Measurements from ENCODE around the gene TXLNA. TPM values are rescaled to one million over a fixed set of nuclear protein-coding genes. Genes with fewer than 3 reads are reported as not detected.

TXLNA gene
- total and polyA plus RNA-seq, 5 donors: 13.8 to 29.4 (median 20.9) TPM

- WGBS: 85% methylated on average over 5 of the region's 5 CpGs
- DNase-seq: peak in 1 of 3 donors; percentile 46
- no peaks in the 10 kb centered on the region for H3K9me3 ChIP-seq (ENCODE audit: control insufficient read depth, low read length)
- ATAC-seq: no peak
- no peak overlapping the region for H3K27ac ChIP-seq (ENCODE audit: low read length)
- H3K4me3 ChIP-seq (ENCODE audit: low read length): no peak overlapping the region
- intact Hi-C loops (cut with DNase I): loop anchor here in 1 of 4 donors (10.0 kb wide), 1 partner anchor 118 kb away; the partner anchor contains the start of gene MARCKSL1
- H3K27me3 ChIP-seq (ENCODE audit: control insufficient read depth, insufficient read depth): no peaks in the 10 kb centered on the region
- H3K4me1 ChIP-seq (ENCODE audit: control insufficient read depth, insufficient read depth, low read length): peaks cover 4% of the 10 kb centered on the region
Observed at GRCh38 chr1:32216566-32216965, 37.1 kb downstream of the TXLNA start.

- no peak overlapping the region for H3K27ac ChIP-seq (ENCODE audit: low read length)
- ATAC-seq (no peak), DNase-seq (no peak)
- intact Hi-C loops (cut with DNase I): loop anchor here in 1 of 4 donors (10.0 kb wide), 1 partner anchor 116 kb away; the partner anchor contains the start of gene MARCKSL1
- no peaks in the 10 kb centered on the region for H3K9me3 ChIP-seq (ENCODE audit: control insufficient read depth, low read length)
- H3K27me3 ChIP-seq (ENCODE audit: control insufficient read depth, insufficient read depth): no peaks in the 10 kb centered on the region
- no peak overlapping the region for H3K4me3 ChIP-seq (ENCODE audit: low read length)
- peaks cover 8% of the 10 kb centered on the region for H3K4me1 ChIP-seq (ENCODE audit: control insufficient read depth, insufficient read depth, low read length)
- 87% methylated on average over 7 of the region's 7 CpGs for whole genome bisulfite sequencing
Observed at GRCh38 chr1:32219022-32219421, 39.5 kb downstream of the TXLNA start.

DNA sequence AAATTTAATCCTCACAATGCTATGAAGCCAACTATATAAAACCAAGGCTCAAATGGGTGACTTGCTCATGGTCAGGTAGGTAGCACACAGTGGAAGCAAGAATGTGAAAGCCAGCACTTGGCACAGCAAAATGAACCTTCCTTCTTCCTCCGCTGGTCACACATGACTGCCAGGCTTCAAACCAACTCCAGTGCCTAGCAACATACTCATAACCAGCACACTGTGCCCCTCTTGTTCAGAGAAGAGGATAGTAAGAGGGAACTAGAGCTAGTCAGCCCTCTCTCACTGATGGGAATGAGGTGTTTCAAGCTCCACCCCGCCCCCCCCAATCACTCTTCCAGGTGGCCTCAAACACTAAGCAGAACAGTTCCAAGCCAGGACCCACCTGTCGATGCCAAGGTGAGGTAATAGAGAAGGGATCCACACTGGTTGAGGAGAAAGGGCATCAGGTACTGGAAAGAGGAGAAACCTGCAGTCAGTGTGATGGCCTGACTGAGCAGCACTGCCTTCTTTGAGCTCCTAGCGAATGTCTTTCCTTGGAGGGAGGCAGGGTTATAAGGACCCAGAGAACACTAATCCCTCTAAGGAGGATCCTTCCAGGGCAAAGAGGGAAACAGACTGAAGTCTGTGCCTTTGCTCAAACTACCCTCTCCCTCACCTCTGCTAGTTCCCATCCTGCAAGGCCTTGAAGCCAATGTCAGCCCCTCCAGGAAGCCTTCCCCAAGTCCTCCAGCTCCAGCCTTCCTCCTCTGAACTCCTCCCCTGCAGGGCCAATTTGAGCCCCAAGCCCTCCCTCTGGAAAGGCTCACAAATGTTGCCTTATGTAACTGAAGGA is 41.5 kb downstream of the TXLNA start:
- WGBS: 93% methylated on average over 4 of the region's 4 CpGs
- Histone ChIP-seq H3K9me3 (ENCODE audit: control insufficient read depth, low read length) (no peaks in the 10 kb centered on the region), H3K27ac (ENCODE audit: low read length) (no peak overlapping the region), H3K4me3 (ENCODE audit: low read length) (peak overlapping the region; percentile 99), H3K4me1 (ENCODE audit: control insufficient read depth, insufficient read depth, low read length) (peaks cover 8% of the 10 kb centered on the region), H3K27me3 (ENCODE audit: control insufficient read depth, insufficient read depth) (no peaks in the 10 kb centered on the region)
- ATAC-seq: peak in 1 of 2 donors; percentile 1
- intact Hi-C loops (cut with DNase I): no loop called here
- DNase-seq: no peak

DNA sequence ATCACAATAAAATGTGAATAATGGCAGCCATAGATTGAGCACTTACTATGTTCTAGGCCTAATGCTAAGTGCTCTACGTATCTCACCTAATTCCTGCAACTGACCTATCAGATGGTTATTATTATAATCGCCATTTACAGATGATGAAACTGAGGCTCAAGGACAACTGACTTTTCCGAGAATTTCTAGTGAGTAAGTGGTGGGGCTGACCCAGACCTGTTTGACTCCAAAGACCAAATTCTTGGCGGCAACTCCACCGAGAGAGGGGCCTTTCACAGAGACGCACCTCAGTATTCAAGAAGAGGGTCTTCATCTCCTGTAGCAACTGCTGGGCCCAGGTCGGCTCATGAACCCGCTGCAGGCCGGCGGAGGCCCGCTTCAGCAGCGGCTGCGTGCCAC is 42.1 kb downstream of the TXLNA start:
- no peak overlapping the region for H3K27ac ChIP-seq (ENCODE audit: low read length)
- no peak for DNase-seq
- H3K4me1 ChIP-seq (ENCODE audit: control insufficient read depth, insufficient read depth, low read length): peaks cover 8% of the 10 kb centered on the region
- no peak for ATAC-seq
- peak overlapping the region; percentile 99 for H3K4me3 ChIP-seq (ENCODE audit: low read length)
- H3K9me3 ChIP-seq (ENCODE audit: control insufficient read depth, low read length): no peaks in the 10 kb centered on the region
- 7% methylated on average over 13 of the region's 13 CpGs for WGBS
- H3K27me3 ChIP-seq (ENCODE audit: control insufficient read depth, insufficient read depth): no peaks in the 10 kb centered on the region
- intact Hi-C loops (cut with DNase I): no loop called here

GRCh38 chr1:32221980-32222755 is 42.7 kb downstream of the TXLNA start, which contains the start of the genes EIF3I and TMEM234:
Gene EIF3I (plus strand): TSS chr1:32222407. CDS start chr1:32222442, 35 bp downstream.
Gene TMEM234 (minus strand): TSS chr1:32222353. CDS start chr1:32222322, 31 bp downstream.
- Histone ChIP-seq H3K4me1 (ENCODE audit: control insufficient read depth, insufficient read depth, low read length) (peaks cover 8% of the 10 kb centered on the region), H3K9me3 (ENCODE audit: control insufficient read depth, low read length) (no peaks in the 10 kb centered on the region), H3K27ac (ENCODE audit: low read length) (peak within 1 kb of the TSS; percentile 98), H3K4me3 (ENCODE audit: low read length) (peak within 1 kb of the TSS; percentile 99), H3K27me3 (ENCODE audit: control insufficient read depth, insufficient read depth) (no peaks in the 10 kb centered on the region)
- ATAC-seq (peak; percentile 95 to 96), DNase-seq (peak; percentile 93 to 97 (median 95))
- intact Hi-C loops (cut with DNase I): no loop called here
- under 1% methylated on average over 46 of the region's 46 CpGs for WGBS

- intact Hi-C loops (cut with DNase I): no loop called here
- H3K27ac ChIP-seq (ENCODE audit: low read length): peak overlapping the region; percentile 46
Observed at GRCh38 chr1:32223683-32224082, 44.2 kb downstream of the TXLNA start.

GRCh38 chr1:32224285-32224684 is 44.8 kb downstream of the TXLNA start:
- no peaks in the 10 kb centered on the region for H3K27me3 ChIP-seq (ENCODE audit: control insufficient read depth, insufficient read depth)
- WGBS: 86% methylated on average over 4 of the region's 4 CpGs
- no peak overlapping the region for H3K4me3 ChIP-seq (ENCODE audit: low read length)
- no peak for DNase-seq
- intact Hi-C loops (cut with DNase I): no loop called here
- no peak for ATAC-seq
- no peaks in the 10 kb centered on the region for H3K9me3 ChIP-seq (ENCODE audit: control insufficient read depth, low read length)
- no peak overlapping the region for H3K27ac ChIP-seq (ENCODE audit: low read length)
- H3K4me1 ChIP-seq (ENCODE audit: control insufficient read depth, insufficient read depth, low read length): peaks cover 8% of the 10 kb centered on the region

More at GRCh38 chr1:32223683-32224082, 44.2 kb downstream of the TXLNA start:
- DNase-seq: no peak
- 59% methylated on average over 3 of the region's 3 CpGs for WGBS
- H3K9me3 ChIP-seq (ENCODE audit: control insufficient read depth, low read length): no peaks in the 10 kb centered on the region
- peaks cover 8% of the 10 kb centered on the region for H3K4me1 ChIP-seq (ENCODE audit: control insufficient read depth, insufficient read depth, low read length)
- no peak for ATAC-seq
- no peaks in the 10 kb centered on the region for H3K27me3 ChIP-seq (ENCODE audit: control insufficient read depth, insufficient read depth)
- H3K4me3 ChIP-seq (ENCODE audit: low read length): no peak overlapping the region

- DNase-seq (no peak), ATAC-seq (no peak)
- Histone ChIP-seq H3K4me1 (ENCODE audit: control insufficient read depth, insufficient read depth, low read length) (no peaks in the 10 kb centered on the region), H3K27me3 (ENCODE audit: control insufficient read depth, insufficient read depth) (no peaks in the 10 kb centered on the region), H3K27ac (ENCODE audit: low read length) (no peak overlapping the region), H3K4me3 (ENCODE audit: low read length) (no peak overlapping the region), H3K9me3 (ENCODE audit: control insufficient read depth, low read length) (no peaks in the 10 kb centered on the region)
- intact Hi-C loops (cut with DNase I): loop anchor here in 1 of 4 donors (5.0 kb wide), 1 partner anchor 89 kb away; no protein-coding TSS in a partner anchor
- WGBS: 78% methylated on average over 3 of the region's 3 CpGs
Observed at GRCh38 chr1:32228771-32229170, 49.3 kb downstream of the TXLNA start.

GRCh38 chr1:32231843-32232432 is 52.5 kb downstream of the TXLNA start:
- DNase-seq (peak in 1 of 3 donors; percentile 10), ATAC-seq (no peak)
- WGBS: 79% methylated on average over 5 of the region's 5 CpGs
- no peaks in the 10 kb centered on the region for H3K27me3 ChIP-seq (ENCODE audit: control insufficient read depth, insufficient read depth)
- H3K27ac ChIP-seq (ENCODE audit: low read length): no peak overlapping the region
- H3K9me3 ChIP-seq (ENCODE audit: control insufficient read depth, low read length): no peaks in the 10 kb centered on the region
- H3K4me1 ChIP-seq (ENCODE audit: control insufficient read depth, insufficient read depth, low read length): no peaks in the 10 kb centered on the region
- intact Hi-C loops (cut with DNase I): no loop called here
- no peak overlapping the region for H3K4me3 ChIP-seq (ENCODE audit: low read length)

- no peaks in the 10 kb centered on the region for H3K9me3 ChIP-seq (ENCODE audit: control insufficient read depth, low read length)
- no peak overlapping the region for H3K4me3 ChIP-seq (ENCODE audit: low read length)
- 86% methylated on average over 8 of the region's 8 CpGs for WGBS
- H3K27ac ChIP-seq (ENCODE audit: low read length): no peak overlapping the region
- no peaks in the 10 kb centered on the region for H3K27me3 ChIP-seq (ENCODE audit: control insufficient read depth, insufficient read depth)
- intact Hi-C loops (cut with DNase I): no loop called here
- DNase-seq (peak in 1 of 3 donors; percentile 11), ATAC-seq (no peak)
- H3K4me1 ChIP-seq (ENCODE audit: control insufficient read depth, insufficient read depth, low read length): no peaks in the 10 kb centered on the region
Observed at GRCh38 chr1:32232558-32233304, 53.3 kb downstream of the TXLNA start.
